GM19035 (cell line): ENCODE data around the gene ALCAM.
A peak's percentile ranks its signal among the peaks of the same experiment; 100 is the strongest.
"Not testable (repeated sequence)": the region's sequence is repeated elsewhere in the genome, so short reads cannot be mapped to it uniquely, and the experiment has no call there.

Source experiments
- ATAC-seq: cut with Tn5 transposase; IDR thresholded peaks from one replicate; pipeline ENCODE4 v1.9.1; 2021; ENCODE audit not compliant: unreplicated experiment

ALCAM gene

DNA sequence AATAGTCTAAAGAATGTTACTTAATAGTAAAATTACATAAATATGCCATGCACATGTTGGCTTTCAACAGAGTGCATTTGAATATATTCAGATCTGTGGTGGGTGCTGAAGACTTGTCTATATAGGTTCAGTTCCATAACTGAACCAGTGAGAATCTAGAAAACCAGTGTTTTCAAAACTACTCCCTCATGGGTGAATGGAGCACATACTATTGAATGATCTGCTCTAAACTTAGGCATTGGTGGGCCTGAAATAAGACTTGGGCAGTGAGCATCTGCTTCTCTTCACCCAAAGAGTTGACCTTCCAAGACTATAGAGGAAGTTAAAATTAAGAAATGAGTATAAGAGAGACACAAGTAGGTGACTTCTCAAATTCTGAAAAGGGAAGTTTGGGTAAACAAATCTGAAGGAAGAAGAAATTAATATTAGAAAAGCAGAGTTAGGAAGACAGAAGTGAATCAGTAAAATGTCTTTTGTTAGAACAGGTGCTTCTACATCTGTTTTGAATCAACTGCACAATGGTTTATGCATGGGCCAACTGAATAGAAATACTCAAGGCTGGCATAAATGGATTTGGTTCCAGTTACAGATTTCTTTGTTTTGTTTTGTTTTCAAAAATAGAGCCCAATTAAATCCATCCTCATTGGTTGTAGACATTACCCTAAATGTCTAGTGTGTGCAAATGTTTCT lies 19.3 kb downstream of the ALCAM start:
- ATAC-seq: peak; percentile 71

DNA sequence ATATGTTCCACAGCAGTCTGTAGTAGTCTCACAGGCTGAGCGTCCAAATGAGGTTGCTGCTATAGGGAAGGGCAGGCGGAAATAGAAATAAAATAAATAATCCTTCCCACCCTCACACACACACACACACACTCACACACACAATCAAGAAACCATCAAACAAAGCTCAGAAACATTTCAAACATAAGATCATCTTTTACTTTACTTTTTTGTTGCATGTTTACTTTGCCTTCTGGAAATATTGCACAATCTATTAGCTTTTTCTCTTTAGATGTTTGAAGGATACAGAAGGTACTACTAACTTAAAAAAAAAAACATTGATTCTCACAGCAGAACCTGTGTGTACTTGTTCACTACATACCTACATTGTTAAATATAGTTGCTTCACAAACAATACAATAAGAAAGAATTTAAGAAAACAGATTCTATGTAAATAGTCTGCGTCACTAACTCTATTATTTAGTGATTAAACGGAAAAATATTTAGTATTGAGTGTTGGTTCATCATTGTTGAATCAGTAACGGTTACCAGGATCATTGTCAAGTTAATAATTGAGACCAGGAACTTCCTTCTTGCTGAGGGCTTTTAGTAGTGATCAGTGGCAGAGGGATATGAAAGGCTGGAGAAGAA lies 20.5 kb downstream of the ALCAM start:
- ATAC-seq: no peak

DNA sequence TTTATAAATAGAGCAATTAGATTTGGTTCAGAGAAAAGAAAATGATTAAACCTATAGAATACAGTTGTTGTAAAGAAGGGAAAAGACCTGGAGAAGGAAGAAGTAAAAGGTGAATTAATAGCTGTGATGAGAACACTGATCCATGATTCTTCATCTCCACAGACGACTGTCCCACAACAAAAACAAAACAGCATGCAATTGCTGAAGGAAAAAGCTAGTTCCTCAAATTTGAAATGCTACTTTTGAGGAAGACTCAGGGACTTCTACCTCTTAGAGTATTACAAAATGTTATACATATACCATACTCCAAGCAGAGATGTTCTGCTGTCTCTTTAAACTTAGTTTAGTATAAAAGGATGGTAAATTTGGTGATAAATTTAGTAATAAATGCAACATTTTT lies 21.5 kb downstream of the ALCAM start:
- no peak for ATAC-seq

DNA sequence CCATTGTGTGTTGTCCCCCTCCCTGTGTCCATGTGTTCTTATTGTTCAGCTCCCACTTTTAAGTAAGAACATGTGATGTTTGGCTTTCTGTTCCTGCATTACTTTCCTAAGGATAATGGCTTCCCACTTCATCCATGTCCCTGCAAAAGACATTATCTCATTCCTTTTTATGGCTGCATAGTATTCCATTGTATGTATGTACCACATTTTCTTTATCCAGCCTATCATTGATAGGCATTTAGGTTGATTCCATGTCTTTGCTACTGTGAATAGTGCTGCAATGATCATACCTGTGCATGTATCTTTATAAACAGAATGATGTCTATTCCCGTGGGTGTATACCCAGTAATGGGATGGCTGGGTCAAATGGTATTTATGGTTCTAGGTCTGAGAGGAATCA lies 23.1 kb downstream of the ALCAM start:
- not testable (repeated sequence) for ATAC-seq

DNA sequence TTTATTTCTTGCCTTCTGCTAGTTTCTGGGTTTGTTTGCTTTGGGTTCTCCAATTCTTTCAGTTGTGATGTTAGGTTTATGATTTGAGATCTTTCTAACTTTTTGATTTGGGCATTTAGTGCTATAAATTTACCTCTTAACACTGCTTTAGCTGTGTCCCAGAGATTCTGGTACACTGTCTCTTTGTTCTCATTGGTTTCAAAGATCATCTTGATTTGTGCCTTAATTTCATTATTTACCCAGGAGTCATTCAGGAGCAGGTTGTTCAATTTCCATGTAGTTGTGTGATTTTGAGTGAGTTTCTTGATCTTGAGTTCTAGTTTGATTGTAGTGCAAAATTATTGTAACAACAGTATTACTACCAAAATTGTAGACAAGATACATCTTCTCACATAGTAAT lies 25.9 kb downstream of the ALCAM start:
- ATAC-seq: not testable (repeated sequence)

DNA sequence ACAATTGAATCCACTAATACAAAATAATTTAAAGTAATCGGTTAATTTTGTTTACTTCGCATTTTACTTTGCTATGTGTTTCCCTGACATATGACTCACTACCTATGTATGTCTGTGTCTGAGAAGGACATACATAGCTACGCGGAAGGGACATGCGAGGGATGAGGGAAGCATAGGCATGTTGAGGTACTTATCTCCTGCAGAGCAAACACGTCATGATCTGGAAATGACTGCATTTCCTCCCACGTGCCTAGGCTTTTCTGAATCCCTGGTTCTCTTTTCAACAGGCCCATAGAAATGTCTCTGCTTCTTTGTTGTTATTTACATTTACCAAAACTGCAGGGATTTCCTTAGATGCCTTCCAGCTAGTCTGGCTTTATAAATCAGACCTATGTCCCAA lies 27.5 kb downstream of the ALCAM start:
- no peak for ATAC-seq

DNA sequence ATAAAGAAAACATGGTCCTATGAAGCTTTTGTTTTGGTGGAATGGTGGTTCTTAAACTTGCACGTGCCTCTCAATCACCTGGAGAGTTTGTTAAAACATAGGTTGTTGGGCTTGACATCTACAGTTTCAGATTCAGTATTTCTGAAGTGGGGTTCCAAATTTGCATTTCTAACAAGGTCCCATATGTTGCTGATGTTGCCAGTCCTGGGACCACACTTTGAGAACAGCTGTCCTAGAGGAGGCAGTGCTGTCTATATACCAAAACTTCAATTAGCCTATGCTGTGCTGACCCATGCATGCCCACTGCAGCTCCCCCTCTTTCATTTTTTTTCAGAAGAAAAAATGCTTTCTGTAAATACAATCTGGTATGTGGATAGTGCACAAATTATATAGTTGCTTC lies 31.3 kb downstream of the ALCAM start:
- no peak for ATAC-seq

DNA sequence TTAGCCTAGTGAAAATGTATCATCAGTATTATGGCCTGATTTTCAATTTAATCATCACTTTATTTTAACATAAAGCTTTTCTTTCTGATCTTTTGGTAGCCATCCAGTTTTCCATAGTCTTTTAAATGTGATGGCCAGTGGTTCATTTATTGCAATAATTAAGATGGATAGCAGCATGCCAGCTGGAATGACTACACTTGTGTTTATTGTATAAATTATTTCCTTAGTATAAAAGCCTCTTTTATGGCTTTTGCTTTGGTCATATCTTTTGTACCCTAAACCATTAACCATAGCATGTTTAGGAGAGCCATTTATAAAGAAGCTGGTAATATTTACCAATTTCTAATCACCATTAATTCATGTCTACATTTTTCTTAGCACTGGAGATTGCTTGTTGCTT lies 31.7 kb downstream of the ALCAM start:
- ATAC-seq: no peak

DNA sequence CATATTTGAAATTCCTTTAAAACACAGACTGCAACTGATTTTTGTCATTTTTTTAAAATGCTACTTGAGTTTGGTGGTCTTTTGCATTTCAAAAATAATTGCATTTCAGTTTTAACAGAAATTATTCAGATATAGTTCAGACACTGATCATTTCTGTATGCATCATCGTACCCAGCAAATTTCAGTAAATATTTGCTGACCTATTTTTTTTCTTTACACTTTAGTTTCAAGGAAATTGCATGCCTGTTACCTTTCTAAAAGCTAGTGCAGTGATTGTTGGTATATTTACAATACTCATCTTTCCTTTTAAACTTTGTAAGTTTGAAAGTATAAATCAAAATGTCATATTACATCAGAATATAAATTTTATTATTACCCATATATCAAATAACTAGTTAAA lies 32.4 kb downstream of the ALCAM start:
- no peak for ATAC-seq

DNA sequence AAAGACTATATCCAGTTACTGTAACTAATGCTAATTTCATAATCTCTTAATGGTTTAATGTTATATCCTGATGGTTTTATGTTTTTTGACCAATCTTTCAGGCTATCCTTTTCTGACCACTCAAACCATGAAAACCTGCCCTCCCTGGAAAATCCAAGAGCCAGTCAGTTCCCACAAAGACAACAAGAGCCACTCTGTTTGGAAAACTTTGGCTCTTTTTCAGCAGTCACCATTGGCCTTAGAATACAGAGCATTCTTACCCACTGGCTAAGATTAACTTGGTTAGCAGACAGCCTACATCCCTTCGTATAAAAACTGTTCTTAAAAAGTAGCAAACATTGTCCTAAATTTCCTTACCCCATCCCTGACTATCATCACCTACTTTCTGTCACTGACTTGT lies 32.9 kb downstream of the ALCAM start:
- no peak for ATAC-seq

DNA sequence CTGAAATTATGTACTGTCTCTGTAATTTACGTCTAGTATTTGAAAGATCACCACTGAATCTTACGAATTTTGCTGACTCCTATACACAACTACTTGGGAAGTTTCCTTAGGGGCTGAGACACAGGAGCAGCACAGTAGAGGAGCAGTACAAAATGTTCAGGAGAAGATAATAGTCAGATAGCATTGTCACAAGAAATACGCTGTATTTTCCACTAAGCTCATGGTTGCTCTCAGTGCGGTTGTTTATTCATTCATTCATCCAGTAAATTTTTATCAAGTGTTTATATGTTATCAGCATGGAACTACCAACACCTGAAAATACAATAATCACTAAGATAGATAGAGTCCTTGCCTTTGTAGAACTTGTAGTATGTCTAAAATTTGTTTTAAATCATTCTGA lies 34.5 kb downstream of the ALCAM start:
- ATAC-seq: no peak

DNA sequence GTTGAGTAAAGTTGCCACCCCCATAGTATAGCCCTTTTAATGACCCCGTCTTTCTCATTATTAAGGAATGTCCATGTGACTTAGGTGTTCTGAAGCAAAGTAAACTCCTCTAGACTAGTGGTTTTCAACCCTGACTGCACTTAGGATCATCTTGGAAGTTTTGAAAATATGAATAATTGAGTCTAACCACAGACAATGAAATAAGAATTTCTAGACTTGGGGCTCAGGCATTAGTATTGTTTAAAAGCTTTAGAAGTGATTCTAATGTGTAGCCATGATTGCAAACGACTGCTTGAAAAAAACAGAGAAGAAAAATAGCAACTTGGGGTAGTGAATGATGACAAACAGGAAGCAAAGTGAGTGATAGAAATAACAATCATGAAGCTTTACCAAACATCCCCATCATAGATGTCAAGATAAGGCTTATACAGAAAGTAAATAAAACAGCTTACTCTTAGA lies 35.0 kb downstream of the ALCAM start:
- ATAC-seq: no peak

DNA sequence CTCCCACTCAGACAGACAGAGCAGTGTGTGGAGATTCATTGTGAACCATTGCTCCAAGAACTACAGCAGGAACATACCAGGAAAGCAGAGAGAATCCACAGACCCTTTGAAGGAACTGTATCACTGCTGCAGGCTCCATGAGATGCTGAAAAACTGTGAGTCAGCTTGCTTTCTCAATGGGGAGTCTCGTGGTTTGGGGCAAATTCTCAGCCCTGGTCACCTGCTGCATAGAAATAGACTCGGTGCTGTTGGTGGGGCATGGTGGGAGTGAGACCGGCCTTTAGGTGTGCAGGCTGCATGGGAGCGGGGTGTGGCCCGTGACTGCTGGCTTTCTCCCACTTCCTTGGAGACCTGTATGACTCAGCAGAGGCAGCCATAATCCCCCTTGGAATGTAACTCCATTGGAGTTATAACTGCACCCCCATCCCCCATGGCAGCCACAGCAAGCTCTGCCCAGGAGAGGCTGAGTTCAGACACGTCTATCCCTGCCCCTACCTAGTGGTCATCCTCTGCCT lies 35.6 kb downstream of the ALCAM start:
- ATAC-seq: no peak

DNA sequence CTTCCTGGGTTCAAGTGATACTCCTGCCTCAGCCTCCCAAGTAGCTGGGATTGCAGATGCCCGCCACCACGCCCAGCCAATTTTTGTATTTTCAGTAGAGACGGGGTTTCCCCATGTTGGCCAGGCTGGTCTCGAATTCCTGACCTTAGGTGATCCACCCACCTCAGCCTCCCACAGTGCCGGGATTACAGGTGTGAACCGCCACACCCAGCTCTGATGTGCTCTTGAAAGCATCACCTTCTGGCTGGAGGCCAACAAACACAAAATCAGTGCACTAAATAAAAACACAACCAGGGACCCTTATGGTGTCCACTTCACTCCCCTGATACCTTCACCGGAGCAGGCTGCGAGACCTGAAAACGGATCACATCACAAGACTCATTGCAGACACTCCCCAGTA lies 36.3 kb downstream of the ALCAM start:
- not testable (repeated sequence) for ATAC-seq

DNA sequence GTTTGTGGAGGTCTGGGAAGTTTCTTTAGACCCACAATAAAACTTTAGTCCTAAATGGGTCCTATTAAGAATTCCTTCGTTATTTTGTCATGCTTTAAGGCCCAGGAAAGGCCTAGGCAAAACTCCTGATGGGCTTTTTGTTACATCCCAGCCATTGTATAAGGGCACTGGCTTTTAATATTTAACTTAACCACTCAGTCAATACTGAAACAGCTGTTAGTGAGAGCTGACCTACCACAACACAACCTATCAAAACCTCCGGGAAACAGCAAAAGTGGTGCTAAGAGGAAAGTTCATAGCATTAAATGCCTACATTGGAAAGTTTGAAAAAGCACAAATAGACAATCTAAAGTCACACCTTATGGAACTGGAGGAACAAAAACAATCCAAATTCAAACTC lies 39.6 kb downstream of the ALCAM start:
- ATAC-seq: no peak

DNA sequence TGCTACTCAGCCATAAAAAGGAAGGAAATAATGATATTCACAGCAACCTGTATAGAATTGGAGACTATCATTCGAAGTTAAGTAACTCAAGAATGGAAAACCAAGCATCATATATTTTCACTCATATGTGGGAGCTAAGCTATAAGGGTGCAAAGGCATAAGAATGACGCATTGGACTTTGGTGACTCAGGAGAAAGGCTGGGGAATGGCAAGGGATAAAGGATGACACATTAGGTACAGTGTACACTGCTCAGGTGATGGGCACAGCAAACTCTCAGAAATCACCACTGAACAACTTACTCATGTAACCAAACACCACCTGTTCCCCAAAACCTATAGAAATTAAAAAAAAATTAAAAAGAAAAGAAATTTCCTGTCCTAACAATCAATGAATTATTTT lies 42.7 kb downstream of the ALCAM start:
- no peak for ATAC-seq

DNA sequence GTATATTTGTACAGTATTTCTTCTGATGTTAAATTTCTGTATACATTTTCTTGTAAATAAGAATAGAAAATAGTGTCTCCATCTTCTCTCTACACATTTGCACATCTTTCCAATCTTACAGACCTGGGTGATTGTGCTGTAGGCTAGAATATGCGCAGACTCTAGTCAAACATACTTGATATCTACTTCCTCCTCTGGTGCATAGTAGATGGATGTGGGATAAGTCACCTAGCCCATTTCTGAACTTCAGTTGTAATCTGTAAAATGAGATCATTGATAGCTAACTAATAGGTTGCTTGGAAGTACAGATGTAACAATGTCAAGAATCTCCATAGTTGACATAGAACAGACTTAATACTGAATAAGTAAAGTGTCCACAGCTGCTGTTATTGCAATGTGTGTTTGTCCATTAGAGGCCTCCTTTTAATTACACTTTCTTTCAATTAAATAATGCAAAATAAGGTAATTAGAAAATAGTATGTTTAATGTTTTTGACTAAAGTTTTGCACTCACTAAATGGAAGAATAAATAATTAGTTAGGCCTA lies 46.7 kb downstream of the ALCAM start:
- no peak for ATAC-seq

DNA sequence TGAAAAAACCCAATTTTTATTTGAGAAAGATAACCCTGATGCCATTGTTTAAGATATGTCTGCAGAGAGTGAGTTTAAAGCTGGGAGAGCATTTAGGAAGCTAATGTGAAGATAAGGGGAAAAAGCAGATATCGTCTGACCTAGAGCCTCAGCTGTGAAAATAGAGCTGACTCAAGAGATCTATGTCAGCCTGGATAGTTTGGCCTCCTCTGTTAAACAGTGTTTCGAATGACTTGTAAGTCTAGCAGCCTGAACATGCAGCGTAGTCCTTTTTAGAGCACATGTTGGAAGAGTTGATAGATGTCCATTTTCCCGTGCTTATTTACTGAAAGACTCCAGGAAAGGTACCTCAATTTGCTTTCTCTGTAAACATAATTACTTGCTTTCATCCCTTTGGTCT lies 48.1 kb downstream of the ALCAM start:
- no peak for ATAC-seq

DNA sequence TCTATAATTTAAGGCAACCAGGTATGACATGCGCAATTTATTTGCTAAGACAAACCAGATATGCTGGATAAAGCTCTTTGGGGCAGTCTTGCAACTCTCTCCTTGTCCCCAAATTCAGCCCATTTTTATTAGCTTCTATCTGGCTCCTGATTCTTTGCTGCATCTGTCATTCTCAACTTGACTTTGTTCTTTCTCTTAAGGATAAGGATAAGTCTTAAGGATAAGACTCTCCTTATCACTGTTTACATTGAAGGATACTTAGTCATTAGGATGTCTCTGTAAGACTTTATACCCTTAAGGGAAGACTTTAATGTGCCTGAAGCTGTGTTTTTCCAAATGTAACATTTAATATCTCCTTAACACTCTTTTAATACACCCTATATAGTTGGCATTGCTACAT lies 49.2 kb downstream of the ALCAM start:
- ATAC-seq: no peak

DNA sequence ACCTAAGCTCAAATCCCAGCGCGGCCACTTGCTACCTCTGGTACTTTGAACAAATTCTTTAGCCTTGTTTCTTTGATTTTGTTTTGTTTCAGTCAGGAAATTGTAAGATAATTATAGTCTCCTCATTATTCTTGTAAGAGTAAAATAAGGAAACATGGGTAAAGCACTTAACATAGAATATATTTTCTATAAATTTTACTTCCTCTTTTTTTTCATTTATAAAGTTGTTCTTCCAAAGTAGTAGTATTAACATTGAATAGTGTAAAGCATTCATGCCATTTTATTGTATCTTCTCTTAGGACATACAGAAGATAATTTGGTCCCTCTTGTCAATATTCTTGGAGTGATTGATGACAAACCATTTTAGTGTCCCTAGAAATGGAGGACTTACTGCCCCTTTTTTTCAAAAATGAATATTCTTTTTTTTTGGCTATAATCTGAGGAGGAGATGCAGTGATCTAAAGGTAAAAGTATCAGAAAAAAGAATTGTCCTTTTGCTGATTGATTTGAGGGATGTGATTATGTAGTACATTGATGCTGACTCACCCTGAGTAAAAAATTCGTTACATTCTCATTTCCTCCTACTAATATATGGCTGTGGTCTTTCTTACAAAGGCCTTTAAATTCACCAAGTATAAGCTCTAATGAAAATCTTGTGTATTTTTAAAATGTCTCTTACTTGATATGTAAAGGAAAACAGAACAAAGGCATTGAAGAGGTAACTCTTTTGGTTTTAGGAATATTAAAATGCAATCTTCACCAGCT lies 51.0 kb downstream of the ALCAM start:
- ATAC-seq: no peak

DNA sequence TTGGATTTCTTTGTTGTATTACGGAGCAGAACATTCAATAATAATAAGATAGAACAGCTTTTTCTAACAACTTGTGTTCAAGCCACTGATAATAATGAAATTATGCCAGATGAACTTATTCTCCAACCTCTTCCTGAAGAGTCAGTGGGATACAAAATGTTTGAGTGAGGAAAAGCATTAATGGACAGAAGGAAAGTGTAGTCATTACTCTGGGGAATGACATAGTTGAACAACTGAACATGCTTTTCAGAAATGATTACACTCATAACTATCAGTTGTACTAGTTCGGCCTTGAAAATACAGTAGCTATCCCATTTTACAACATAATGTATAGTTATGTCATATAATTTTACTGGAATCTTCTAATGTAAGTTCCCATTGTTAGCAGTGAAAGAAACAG lies 55.9 kb downstream of the ALCAM start:
- ATAC-seq: no peak

DNA sequence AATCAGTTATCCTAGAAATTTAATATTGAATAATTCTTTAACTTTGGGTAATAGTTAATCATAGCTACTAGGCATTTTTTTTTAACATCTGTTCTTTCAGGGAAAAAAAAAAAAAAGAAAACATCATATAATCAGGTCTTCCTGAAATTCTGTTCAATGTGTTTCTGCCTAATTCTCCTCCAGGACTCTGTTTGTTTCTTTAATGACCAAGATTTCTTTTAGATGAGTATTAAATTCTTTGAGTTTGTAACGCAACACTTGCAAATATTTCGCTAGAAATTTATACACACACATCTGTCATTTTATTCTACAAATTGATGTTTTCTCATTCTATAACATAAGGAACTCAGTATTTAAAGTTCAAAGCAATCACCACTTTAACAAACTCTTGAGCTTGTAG lies 56.7 kb downstream of the ALCAM start:
- no peak for ATAC-seq
